Uterus (tissue), 4 donors: ENCODE data around the gene SAMD14. TPM values are rescaled to one million over a fixed set of nuclear protein-coding genes. Genes with fewer than 3 reads are reported as not detected.

Source experiments
- DNase-seq, 2 donors: peaks; one replicate each; pipeline ENCODE4 v3.0.0-alpha.2; 2019 to 2020
- H3K27ac ChIP-seq, 2 donors: fragments of 200-600 bp; sonication (generic); 1 replicate in 1 of 2; 2 replicates in 1 of 2; pipeline ENCODE4 v1.5.1; 2016 to 2018
- H3K27me3 ChIP-seq, 2 donors: fragments of 200-600 bp; sonication (generic); one replicate each; pipeline ENCODE4 v1.5.1; 2018 to 2019; ENCODE audit warnings: control low read depth in 1 of 2
- H3K36me3 ChIP-seq, 2 donors: fragments of 200-600 bp; sonication (generic); one replicate each; pipeline ENCODE4 v1.5.1; 2019; ENCODE audit warnings: control low read depth in 1 of 2
- H3K4me1 ChIP-seq, 2 donors: fragments of 200-600 bp; sonication (generic); one replicate each; pipeline ENCODE4 v1.5.1; 2018 to 2019; ENCODE audit warnings: control low read depth in 1 of 2
- H3K4me3 ChIP-seq, 2 donors: fragments of 200-600 bp; sonication (generic); 1 replicate in 1 of 2; 2 replicates in 1 of 2; pipeline ENCODE4 v1.5.1; 2018 to 2019; ENCODE audit warnings: mild to moderate bottlenecking in 1 of 2
- H3K9me3 ChIP-seq, 2 donors: fragments of 200-600 bp; sonication (generic); one replicate each; pipeline ENCODE4 v1.5.1; 2019; ENCODE audit warnings: control low read depth in 1 of 2
- POLR2A ChIP-seq, 2 donors: fragments of 450-650 bp; IDR thresholded peaks; one replicate each; pipeline ENCODE4 v1.6.1; 2016; ENCODE audit warnings: antibody characterized with exemption in 2 of 2, mild to moderate bottlenecking in 1 of 2, moderate library complexity in 1 of 2
- intact Hi-C: fragments of 100-400 bp; cut with DNase I; formaldehyde crosslinking; loops from one replicate; pipeline ENCODE4 v1.15.1; 2023; ENCODE audit warnings: low total_unique reads
- total RNA-seq, 4 donors: library from RNA; depleted of rRNA in 3 of 4; stranded (reverse); fragments of >200 nt in 3 of 4; gene quantifications; one replicate each; pipeline versions ENCODE4 v1.1.0 to v1.2.4, GENCODE V29; 2014 to 2023
- TF ChIP-seq, protein P1 (sequence below), 4 experiments: fragments of 200-600 bp in 2 of 4; fragments of 450-650 bp in 2 of 4; sonication (generic) in 2 of 4; IDR thresholded peaks; one replicate each; pipeline ENCODE4 v1.5.1; 2016 to 2019; ENCODE audit warnings: antibody characterized with exemption in 4 of 4, mild to moderate bottlenecking in 2 of 4, moderate library complexity in 1 of 4
- donor health status: DM: yes; HTN: yes; CAD: no.

The SAMD14 gene
- total RNA-seq, 4 donors from 2014 or later: 2.3 to 11.3 (median 6.2) TPM; not detected in 1

DNA sequence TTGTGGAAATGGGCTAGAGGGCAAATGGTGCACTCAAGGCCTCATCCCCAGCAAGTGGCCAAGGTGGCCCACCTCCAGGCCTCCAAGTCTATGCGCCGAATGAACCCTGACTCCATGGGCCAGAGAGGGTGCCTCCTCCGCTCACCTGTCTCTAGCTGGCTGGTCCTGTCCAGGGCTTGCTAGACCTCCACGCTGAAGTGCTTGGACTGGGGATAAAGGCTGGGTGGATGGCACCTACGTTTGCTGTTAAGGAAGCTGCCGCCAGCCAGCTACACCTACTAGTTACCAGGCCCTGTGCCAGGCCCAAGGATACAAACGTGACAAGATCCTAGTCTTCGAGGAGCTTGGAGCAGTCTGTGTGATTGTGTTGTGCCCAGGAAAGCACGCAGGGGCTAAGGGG lies 35.1 kb upstream of the SAMD14 start:
- DNase-seq: no peak
- Histone ChIP-seq H3K36me3 (no peaks in the 10 kb centered on the region), H3K27me3 (no peaks in the 10 kb centered on the region), H3K9me3 (no peaks in the 10 kb centered on the region), H3K4me3 (no peak overlapping the region), H3K27ac (peak overlapping the region in 1 of 2 donors; percentile 90), H3K4me1 (peaks cover 0 to 3% of the 10 kb centered on the region in 2 donors)
- TF ChIP-seq, protein P1, sequence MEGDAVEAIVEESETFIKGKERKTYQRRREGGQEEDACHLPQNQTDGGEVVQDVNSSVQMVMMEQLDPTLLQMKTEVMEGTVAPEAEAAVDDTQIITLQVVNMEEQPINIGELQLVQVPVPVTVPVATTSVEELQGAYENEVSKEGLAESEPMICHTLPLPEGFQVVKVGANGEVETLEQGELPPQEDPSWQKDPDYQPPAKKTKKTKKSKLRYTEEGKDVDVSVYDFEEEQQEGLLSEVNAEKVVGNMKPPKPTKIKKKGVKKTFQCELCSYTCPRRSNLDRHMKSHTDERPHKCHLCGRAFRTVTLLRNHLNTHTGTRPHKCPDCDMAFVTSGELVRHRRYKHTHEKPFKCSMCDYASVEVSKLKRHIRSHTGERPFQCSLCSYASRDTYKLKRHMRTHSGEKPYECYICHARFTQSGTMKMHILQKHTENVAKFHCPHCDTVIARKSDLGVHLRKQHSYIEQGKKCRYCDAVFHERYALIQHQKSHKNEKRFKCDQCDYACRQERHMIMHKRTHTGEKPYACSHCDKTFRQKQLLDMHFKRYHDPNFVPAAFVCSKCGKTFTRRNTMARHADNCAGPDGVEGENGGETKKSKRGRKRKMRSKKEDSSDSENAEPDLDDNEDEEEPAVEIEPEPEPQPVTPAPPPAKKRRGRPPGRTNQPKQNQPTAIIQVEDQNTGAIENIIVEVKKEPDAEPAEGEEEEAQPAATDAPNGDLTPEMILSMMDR (IDR thresholded peaks at IDR 0.05): no peak
- TF ChIP-seq POLR2A (IDR thresholded peaks at IDR 0.05): no peak
- intact Hi-C loops: no loop called here

DNA sequence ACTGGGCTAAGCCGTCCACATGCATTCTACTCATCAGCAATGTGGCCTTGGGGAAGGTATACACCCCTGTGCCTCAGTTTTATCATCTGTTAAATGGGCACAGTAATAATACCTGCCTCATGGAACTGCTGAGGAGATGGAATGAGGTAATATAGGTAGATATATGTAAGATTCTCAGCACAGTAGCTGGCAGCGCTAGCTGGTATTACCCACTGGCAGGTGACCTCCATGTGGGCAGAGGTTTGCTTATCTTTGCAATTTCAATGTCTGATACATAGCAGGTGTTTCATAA lies 34.7 kb upstream of the SAMD14 start:
- intact Hi-C loops: no loop called here

DNA sequence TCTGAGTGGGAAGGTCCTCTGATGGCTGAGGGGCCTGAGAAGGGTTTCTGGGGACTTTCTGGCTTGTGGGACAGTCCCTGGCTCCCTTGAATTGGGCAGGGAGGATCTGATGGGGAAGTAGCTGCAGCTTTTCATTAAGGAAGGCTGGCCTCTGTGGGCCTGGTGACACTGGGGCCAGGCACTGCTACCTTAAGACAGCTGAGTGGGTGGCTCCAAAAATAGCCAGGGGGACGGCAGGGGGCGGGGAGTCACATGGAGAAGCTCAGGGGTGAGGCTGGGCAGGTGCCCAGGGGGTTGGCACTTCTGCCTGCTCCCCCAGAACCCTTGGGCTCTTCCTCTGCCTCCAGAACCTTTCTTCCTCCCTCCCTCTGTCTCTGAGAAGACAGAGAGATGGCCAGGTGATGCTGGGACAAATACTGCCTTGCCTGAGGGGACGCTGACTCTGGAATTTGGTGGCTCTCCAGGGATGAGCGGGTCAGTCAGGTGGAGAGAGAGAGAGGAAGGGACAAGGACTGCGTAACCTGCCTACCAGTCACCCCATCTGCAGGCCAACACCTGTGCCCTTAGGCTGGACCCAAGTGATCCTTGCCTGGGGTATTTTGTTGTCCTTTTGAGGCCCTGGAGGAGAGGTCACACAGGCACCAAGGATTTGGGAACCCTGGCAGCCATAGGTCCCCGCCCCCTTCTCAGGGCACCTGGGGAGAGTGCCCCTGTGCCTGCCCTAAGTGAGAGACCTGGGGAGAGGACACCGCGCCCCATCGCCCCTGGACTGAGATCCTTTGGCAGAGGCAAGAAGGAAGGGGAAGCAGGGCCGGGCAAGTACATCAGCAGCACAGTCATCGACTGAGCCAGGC lies 34.1 kb upstream of the SAMD14 start:
- H3K4me1 ChIP-seq: no peaks in the 10 kb centered on the region
- no peak for DNase-seq
- intact Hi-C loops: no loop called here
- no peaks in the 10 kb centered on the region for H3K9me3 ChIP-seq
- H3K27me3 ChIP-seq: no peaks in the 10 kb centered on the region
- no peak overlapping the region for H3K27ac ChIP-seq
- TF ChIP-seq, protein P1 (IDR thresholded peaks at IDR 0.05): no peak
- TF ChIP-seq POLR2A (IDR thresholded peaks at IDR 0.05): no peak
- no peak overlapping the region for H3K4me3 ChIP-seq
- H3K36me3 ChIP-seq: no peaks in the 10 kb centered on the region

More for the DNA sequence above, 34.7 kb upstream of the SAMD14 start:
- no peak overlapping the region for H3K4me3 ChIP-seq
- TF ChIP-seq POLR2A (IDR thresholded peaks at IDR 0.05): no peak
- TF ChIP-seq, protein P1 (IDR thresholded peaks at IDR 0.05): no peak
- H3K4me1 ChIP-seq: peaks cover 0 to 3% of the 10 kb centered on the region in 2 donors
- no peaks in the 10 kb centered on the region for H3K27me3 ChIP-seq
- no peak for DNase-seq
- no peaks in the 10 kb centered on the region for H3K9me3 ChIP-seq
- no peaks in the 10 kb centered on the region for H3K36me3 ChIP-seq
- no peak overlapping the region for H3K27ac ChIP-seq

DNA sequence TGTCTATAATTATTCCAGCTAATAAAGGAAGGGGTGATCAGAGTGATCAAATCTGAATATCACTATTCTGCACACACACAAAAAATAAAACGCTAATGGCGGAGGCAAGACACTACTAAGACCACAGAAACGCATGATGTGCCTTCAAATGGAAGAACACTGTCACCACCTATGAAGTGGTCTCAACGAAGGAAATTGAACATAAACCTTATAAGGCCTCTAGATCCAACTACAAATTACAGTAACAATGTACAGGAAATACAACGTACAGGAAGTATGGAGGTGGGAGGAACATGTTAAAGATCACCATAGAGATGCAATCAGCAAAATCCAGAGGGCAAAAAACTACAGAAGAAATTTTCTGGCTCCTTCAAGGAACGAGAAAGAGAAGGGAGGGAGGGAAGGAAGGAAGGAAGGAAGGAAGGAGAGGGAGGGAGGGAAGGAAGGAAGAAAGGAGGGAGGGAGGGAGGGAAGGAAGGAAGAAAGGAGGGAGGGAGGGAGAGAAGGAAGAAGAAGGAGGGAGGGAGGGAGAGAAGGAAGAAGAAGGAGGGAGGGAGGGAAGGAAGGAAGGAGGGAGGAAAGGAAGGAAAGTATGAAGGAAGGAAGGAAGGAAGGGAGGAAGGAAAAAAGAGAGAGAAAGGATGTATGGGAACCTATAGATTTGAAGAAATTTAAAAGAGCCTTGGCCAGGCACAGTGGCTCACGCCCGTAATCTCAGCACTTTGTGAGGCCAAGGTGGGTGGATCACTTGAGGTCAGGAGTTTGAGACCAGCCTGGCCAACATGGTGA lies 32.7 kb upstream of the SAMD14 start:
- TF ChIP-seq, protein P1 (IDR thresholded peaks at IDR 0.05): no peak
- no peak for TF ChIP-seq POLR2A (IDR thresholded peaks at IDR 0.05)
- Histone ChIP-seq H3K36me3 (no peaks in the 10 kb centered on the region), H3K4me1 (no peaks in the 10 kb centered on the region), H3K27me3 (no peaks in the 10 kb centered on the region), H3K4me3 (no peak overlapping the region), H3K27ac (no peak overlapping the region), H3K9me3 (no peaks in the 10 kb centered on the region)
- intact Hi-C loops: no loop called here
- DNase-seq: no peak

DNA sequence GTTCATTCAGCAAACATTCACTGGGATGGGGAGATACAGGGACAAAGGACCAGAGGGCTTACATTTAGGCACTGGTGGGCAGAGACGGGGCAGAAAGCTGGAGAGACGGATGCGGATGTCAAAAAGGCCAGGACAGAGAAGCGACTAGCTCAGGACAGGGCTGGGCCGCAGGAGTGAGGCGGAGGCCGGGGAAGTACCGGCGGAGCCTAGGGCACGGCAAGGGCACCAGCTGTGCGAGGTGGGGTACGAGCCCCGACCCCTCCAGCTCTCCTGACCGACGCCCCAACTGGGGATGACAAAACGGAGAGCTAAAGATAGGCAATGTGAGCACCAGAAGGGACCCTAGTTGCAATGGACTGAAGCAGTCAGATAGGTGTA lies 31.9 kb upstream of the SAMD14 start:
- intact Hi-C loops: no loop called here
- no peak for TF ChIP-seq POLR2A (IDR thresholded peaks at IDR 0.05)
- TF ChIP-seq, protein P1 (IDR thresholded peaks at IDR 0.05): no peak
- Histone ChIP-seq H3K36me3 (no peaks in the 10 kb centered on the region), H3K9me3 (no peaks in the 10 kb centered on the region), H3K27ac (peak overlapping the region; percentile 83 to 90), H3K4me1 (no peaks in the 10 kb centered on the region), H3K4me3 (peak overlapping the region in 1 of 2 donors; percentile 50), H3K27me3 (no peaks in the 10 kb centered on the region)
- no peak for DNase-seq
